Measurements from ENCODE around the gene SLC8A1. TPM values are rescaled to one million over a fixed set of nuclear protein-coding genes. Genes with fewer than 3 reads are reported as not detected.

Gene SLC8A1
- total and polyA plus RNA-seq, 10 of the 15 experiments (the other 5 are each of a cell fraction or from before 2014, with no cell fraction given), result under 0.01 to 1.2 (median 0.01) TPM; not detected in 3

GRCh38 chr2:40404517-40404916 is 47.4 kb downstream of the SLC8A1 start:
- SMC1A ChIA-PET (ENCODE audit: uncharacterized antibody, unreplicated experiment), result interaction anchor here (0.7 to 2.0 kb wide), 3 partner anchors 9 to 150 kb away, joined by 3 to 7 read pairs (median 3); no protein-coding TSS in a partner anchor
- in situ Hi-C loops (cut with MboI), result no loop called here
- no peak overlapping the region for H3K27ac ChIP-seq (ENCODE audit: control insufficient read depth, insufficient read depth)
- intact Hi-C loops (cut with micrococcal nuclease; ENCODE audit: unreplicated experiment), result no loop called here
- 29% methylated on average over 4 of the region's 4 CpGs for WGBS (ENCODE audit: insufficient coverage, insufficient replicate concordance, low lambda C conversion rate, missing lambda C conversion rate)
- no peaks in the 10 kb centered on the region for H3K27me3 ChIP-seq (replicated peaks in 1 of 2; ENCODE audit: control insufficient read depth in 2 of 2, insufficient read depth in 2 of 2, low read length in 1 of 2)
- CTCF ChIA-PET, result interaction anchor here (1.5 kb wide), 1 partner anchor 151 kb away, joined by 3 read pairs; no protein-coding TSS in a partner anchor
- peak in 1 of 2 experiments; percentile 11; a peak in 1 of 4 replicates for TF ChIP-seq BHLHE40 (IDR thresholded peaks at IDR 0.05; ENCODE audit: borderline replicate concordance in 1 of 2, low read depth in 2 of 2, low read length in 1 of 2)
- no peak for TF ChIP-seq RUNX3 (IDR thresholded peaks at IDR 0.05; ENCODE audit: low read length)
- no peak overlapping the region for H3K4me3 ChIP-seq
- no TSS peak for BruUV-seq (replicated peaks)
- RAD21 ChIA-PET (ENCODE audit: unreplicated experiment), result no interaction called here
- no peak overlapping the region for H3K4me2 ChIP-seq (ENCODE audit: control insufficient read depth, insufficient read depth)
- no peaks in the 10 kb centered on the region for H4K20me1 ChIP-seq (ENCODE audit: control insufficient read depth, insufficient read depth)
- no peaks in the 10 kb centered on the region for H3K9me3 ChIP-seq (replicated peaks; ENCODE audit: control insufficient read depth, insufficient read depth, low read length)
- H3K36me3 ChIP-seq (ENCODE audit: control insufficient read depth in 2 of 2, insufficient read depth in 2 of 2, low read length in 1 of 2), result no peaks in the 10 kb centered on the region
- H2AFZ ChIP-seq (ENCODE audit: control insufficient read depth, low read depth, low read length), result no peak overlapping the region
- FAIRE-seq (no peak), DNase-seq (ENCODE audit: low read depth, low spot score) (no peak), ATAC-seq (peak; percentile 41; the same call in 2 of the 3 replicates)
- no peaks in the 10 kb centered on the region for H3K79me2 ChIP-seq (ENCODE audit: control insufficient read depth, insufficient read depth, low read length)
- POLR2A ChIA-PET, result no interaction called here
- H3K4me1 ChIP-seq (ENCODE audit: control insufficient read depth, insufficient read depth, low read length), result no peaks in the 10 kb centered on the region
- H3K9ac ChIP-seq (ENCODE audit: control insufficient read depth, insufficient read depth, low read length), result no peak overlapping the region

GRCh38 chr2:40403233-40403836 is 48.6 kb downstream of the SLC8A1 start:
- ChIA-PET POLR2A (no interaction called here), CTCF (interaction anchor here (1.5 to 1.7 kb wide), 2 partner anchors 15 to 152 kb away, joined by 3 to 4 read pairs; no protein-coding TSS in a partner anchor), RAD21 (ENCODE audit: unreplicated experiment) (no interaction called here), SMC1A (ENCODE audit: uncharacterized antibody, unreplicated experiment) (interaction anchor here (0.9 to 2.0 kb wide), 2 partner anchors 21 to 151 kb away, joined by 3 to 7 read pairs; no protein-coding TSS in a partner anchor)
- ATAC-seq (no peak), DNase-seq (ENCODE audit: low read depth, low spot score) (no peak), FAIRE-seq (no peak)
- no peak overlapping the region for H2AFZ ChIP-seq (ENCODE audit: control insufficient read depth, low read depth, low read length)
- no peak overlapping the region for H3K4me2 ChIP-seq (ENCODE audit: control insufficient read depth, insufficient read depth)
- H3K4me3 ChIP-seq, result no peak overlapping the region
- H4K20me1 ChIP-seq (ENCODE audit: control insufficient read depth, insufficient read depth), result no peaks in the 10 kb centered on the region
- in situ Hi-C loops (cut with MboI) (no loop called here), intact Hi-C loops (cut with micrococcal nuclease; ENCODE audit: unreplicated experiment) (no loop called here)
- H3K9ac ChIP-seq (ENCODE audit: control insufficient read depth, insufficient read depth, low read length), result no peak overlapping the region
- H3K9me3 ChIP-seq (replicated peaks; ENCODE audit: control insufficient read depth, insufficient read depth, low read length), result no peaks in the 10 kb centered on the region
- TF ChIP-seq STAT1 (conservative IDR thresholded peaks at IDR 0.05) (no peak), SRF (IDR thresholded peaks at IDR 0.05; ENCODE audit: low read depth in 2 of 2, low read length in 2 of 2) (no peak), YBX1 (IDR thresholded peaks at IDR 0.05) (no peak), HDAC2 (IDR thresholded peaks at IDR 0.05) (no peak), RAD21 (IDR thresholded peaks at IDR 0.05; ENCODE audit: insufficient read depth, low read depth, low read length) (no peak), ZZZ3 (IDR thresholded peaks at IDR 0.05; ENCODE audit: control insufficient read depth, insufficient read length, low read depth) (no peak), ESRRA (IDR thresholded peaks at IDR 0.05; ENCODE audit: low read length) (no peak), SIN3A (IDR thresholded peaks at IDR 0.05; ENCODE audit: low read depth, low read length) (no peak), ETV6 (conservative IDR thresholded peaks at IDR 0.05 in 1 of 2, IDR thresholded peaks at IDR 0.05 in 1 of 2; ENCODE audit: borderline replicate concordance in 1 of 2, low read depth in 1 of 2) (no peak), CTCF (IDR thresholded peaks at IDR 0.05 in 2 of 3, conservative IDR thresholded peaks at IDR 0.05 in 1 of 3; ENCODE audit: control insufficient read depth in 2 of 3, extremely low read depth in 1 of 3, insufficient read depth in 1 of 3, low read depth in 3 of 3, low read length in 3 of 3) (no peak), SMAD5 (IDR thresholded peaks at IDR 0.05; ENCODE audit: low read depth) (no peak), MYB (IDR thresholded peaks at IDR 0.05; ENCODE audit: borderline replicate concordance, low read depth, low read length) (no peak), RAD51 (IDR thresholded peaks at IDR 0.05) (no peak)
- H3K79me2 ChIP-seq (ENCODE audit: control insufficient read depth, insufficient read depth, low read length), result no peaks in the 10 kb centered on the region
- 26% methylated on average over 4 of the region's 4 CpGs for WGBS (ENCODE audit: insufficient coverage, insufficient replicate concordance, low lambda C conversion rate, missing lambda C conversion rate)
- no peak overlapping the region for H3K27ac ChIP-seq (ENCODE audit: control insufficient read depth, insufficient read depth)
- no TSS peak for BruUV-seq (replicated peaks)
- no peaks in the 10 kb centered on the region for H3K4me1 ChIP-seq (ENCODE audit: control insufficient read depth, insufficient read depth, low read length)
- no peaks in the 10 kb centered on the region for H3K27me3 ChIP-seq (replicated peaks in 1 of 2; ENCODE audit: control insufficient read depth in 2 of 2, insufficient read depth in 2 of 2, low read length in 1 of 2)
- no peaks in the 10 kb centered on the region for H3K36me3 ChIP-seq (ENCODE audit: control insufficient read depth in 2 of 2, insufficient read depth in 2 of 2, low read length in 1 of 2)

Data from GM12878 (cell line).